ENCODE measurements around the gene DYSF. TPM values are rescaled to one million over a fixed set of nuclear protein-coding genes. Genes with fewer than 3 reads are reported as not detected.

Gene DYSF
- total RNA-seq, 4 donors from 2014 or later, result 4.2 to 26.6 (median 16.2) TPM

DNA sequence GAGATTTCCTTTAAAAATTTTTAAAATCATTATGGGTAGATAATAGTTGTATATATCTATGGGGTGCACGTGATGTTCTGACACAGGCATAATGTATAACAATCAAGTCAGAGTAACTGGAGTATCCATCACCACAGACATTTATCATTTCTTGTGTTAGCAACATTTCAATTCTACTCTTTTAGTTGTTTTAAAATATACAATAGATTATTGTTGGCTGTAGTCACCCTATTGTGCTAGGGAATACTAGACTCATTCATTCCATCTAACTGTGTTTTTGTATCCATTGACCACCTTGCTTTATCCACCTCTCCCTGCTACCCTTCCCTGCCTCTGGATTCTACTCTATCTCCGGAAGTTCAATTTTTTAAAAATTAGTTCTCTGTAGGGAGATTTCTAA is 31.0 kb downstream of the DYSF start:
- TF ChIP-seq, protein P1, sequence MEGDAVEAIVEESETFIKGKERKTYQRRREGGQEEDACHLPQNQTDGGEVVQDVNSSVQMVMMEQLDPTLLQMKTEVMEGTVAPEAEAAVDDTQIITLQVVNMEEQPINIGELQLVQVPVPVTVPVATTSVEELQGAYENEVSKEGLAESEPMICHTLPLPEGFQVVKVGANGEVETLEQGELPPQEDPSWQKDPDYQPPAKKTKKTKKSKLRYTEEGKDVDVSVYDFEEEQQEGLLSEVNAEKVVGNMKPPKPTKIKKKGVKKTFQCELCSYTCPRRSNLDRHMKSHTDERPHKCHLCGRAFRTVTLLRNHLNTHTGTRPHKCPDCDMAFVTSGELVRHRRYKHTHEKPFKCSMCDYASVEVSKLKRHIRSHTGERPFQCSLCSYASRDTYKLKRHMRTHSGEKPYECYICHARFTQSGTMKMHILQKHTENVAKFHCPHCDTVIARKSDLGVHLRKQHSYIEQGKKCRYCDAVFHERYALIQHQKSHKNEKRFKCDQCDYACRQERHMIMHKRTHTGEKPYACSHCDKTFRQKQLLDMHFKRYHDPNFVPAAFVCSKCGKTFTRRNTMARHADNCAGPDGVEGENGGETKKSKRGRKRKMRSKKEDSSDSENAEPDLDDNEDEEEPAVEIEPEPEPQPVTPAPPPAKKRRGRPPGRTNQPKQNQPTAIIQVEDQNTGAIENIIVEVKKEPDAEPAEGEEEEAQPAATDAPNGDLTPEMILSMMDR (IDR thresholded peaks at IDR 0.05; ENCODE audit: low read depth), result no peak

- TF ChIP-seq, protein P1 (IDR thresholded peaks at IDR 0.05; ENCODE audit: low read depth), result no peak
Measured at GRCh38 chr2:71486881-71487640, 33.7 kb downstream of the DYSF start.

GRCh38 chr2:71492112-71492511 is 38.8 kb downstream of the DYSF start:
- TF ChIP-seq, protein P1 (IDR thresholded peaks at IDR 0.05; ENCODE audit: low read depth), result no peak

DNA sequence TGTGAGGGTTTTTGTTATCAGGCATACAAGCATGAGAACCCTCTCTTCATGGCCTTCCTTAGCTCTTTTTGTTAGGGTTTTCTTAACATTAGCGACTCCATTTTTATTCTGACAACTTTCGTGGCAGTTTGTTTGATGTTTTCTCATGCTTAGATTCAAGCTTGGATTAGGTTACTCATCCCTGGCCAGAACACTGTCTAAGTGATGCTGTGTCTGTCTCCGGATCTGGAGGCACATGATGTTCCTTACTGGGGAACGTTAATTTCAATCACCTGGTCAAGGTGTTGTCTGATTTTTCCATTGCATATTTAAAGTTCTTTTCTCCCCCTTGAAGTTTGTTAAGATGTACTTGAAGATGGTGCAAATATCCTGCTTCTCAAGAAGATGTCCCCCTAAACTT is 40.7 kb downstream of the DYSF start:
- TF ChIP-seq, protein P1 (IDR thresholded peaks at IDR 0.05; ENCODE audit: low read depth), result no peak

- TF ChIP-seq, protein P1 (IDR thresholded peaks at IDR 0.05; ENCODE audit: low read depth), result no peak
Measured at GRCh38 chr2:71494523-71495155, 41.3 kb downstream of the DYSF start.

DNA sequence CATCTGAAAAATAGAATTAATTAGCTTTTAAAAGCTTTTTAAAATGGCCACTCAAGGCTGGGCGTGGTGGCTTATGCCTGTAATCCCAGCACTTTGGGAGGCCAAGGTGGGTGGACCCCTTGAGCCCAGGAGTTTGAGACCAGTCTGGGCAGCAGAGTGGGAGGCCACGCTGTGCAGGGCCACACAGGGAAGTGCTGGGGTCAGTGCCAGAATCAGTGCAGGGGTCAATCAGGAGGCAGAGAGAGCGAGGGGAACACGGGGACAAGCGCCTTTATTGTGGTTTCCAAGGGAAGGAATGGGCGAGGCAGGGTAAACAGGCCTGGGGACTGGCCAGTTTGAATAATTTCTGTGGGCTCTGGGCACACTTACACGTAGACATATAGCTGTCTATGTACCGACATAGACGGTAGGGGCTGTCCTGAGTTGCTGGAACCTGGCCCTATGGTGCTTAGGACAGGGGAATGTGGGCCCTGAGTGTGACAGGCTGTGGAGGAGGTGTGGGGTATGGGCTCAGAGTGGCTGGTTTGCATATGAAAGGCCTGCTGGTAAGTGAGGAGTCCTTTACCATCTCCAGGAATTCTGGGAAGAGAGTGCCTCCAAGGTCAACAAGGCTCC is 42.9 kb downstream of the DYSF start:
- TF ChIP-seq, protein P1 (IDR thresholded peaks at IDR 0.05; ENCODE audit: low read depth), result no peak

GRCh38 chr2:71498261-71498701 is 44.9 kb downstream of the DYSF start:
- TF ChIP-seq, protein P1 (IDR thresholded peaks at IDR 0.05; ENCODE audit: low read depth), result no peak

Data from subcutaneous adipose tissue (tissue), 4 donors.